GM12878 (cell line): ENCODE results near the gene LMOD1. TPM values are rescaled to one million over a fixed set of nuclear protein-coding genes. Genes with fewer than 3 reads are reported as not detected.

Source experiments
- ATF7 ChIP-seq: fragments of 450-650 bp; IDR thresholded peaks from 2 replicates; pipeline ENCODE4 v1.6.1; 2016; ENCODE audit warnings: low read depth, mild to moderate bottlenecking
- CEBPB ChIP-seq, 2 experiments: fragments of 150-350 bp in 1 of 2; IDR thresholded peaks; 2 replicates each; pipeline ENCODE4 v1.6.1; 2012 to 2014; ENCODE audit warnings: low read depth in 2 of 2, low read length in 2 of 2, borderline replicate concordance in 1 of 2, inconsistent platforms in 1 of 2
- CUX1 ChIP-seq: IDR thresholded peaks from 2 replicates; pipeline ENCODE4 v1.6.1; 2012; ENCODE audit warnings: improper control_type of control experiment, low read depth, low read length; ENCODE audit not compliant: insufficient replicate concordance
- DPF2 ChIP-seq: fragments of 450-650 bp; IDR thresholded peaks from 2 replicates; pipeline ENCODE4 v1.6.1; 2017; ENCODE audit warnings: mild to moderate bottlenecking
- E4F1 ChIP-seq: fragments of 450-650 bp; IDR thresholded peaks from 2 replicates; pipeline ENCODE4 v1.6.1; 2018; ENCODE audit warnings: borderline replicate concordance, mild to moderate bottlenecking; ENCODE audit not compliant: partially characterized antibody
- EZH2 ChIP-seq: IDR thresholded peaks from 2 replicates; pipeline ENCODE4 v1.6.1; 2012; ENCODE audit warnings: low read depth, mild to moderate bottlenecking, control low read depth, inconsistent platforms, low read length, borderline replicate concordance; ENCODE audit not compliant: control insufficient read depth
- NBN ChIP-seq: fragments of 450-650 bp; IDR thresholded peaks from 2 replicates; pipeline ENCODE4 v1.6.1; 2016
- NFYB ChIP-seq: IDR thresholded peaks from 2 replicates; pipeline ENCODE4 v1.6.1; 2011; ENCODE audit warnings: low read depth, mild to moderate bottlenecking, low read length, improper control_type of control experiment, moderate library complexity; ENCODE audit not compliant: insufficient read depth
- PAX5 ChIP-seq: IDR thresholded peaks from 2 replicates; pipeline ENCODE4 v1.6.1; 2011; ENCODE audit warnings: low read depth, low read length, borderline replicate concordance
- PML ChIP-seq: IDR thresholded peaks from 2 replicates; pipeline ENCODE4 v1.6.1; 2012; ENCODE audit warnings: low read length, inconsistent platforms
- RB1 ChIP-seq: fragments of 450-650 bp; formaldehyde crosslinking; IDR thresholded peaks from 2 replicates; pipeline ENCODE4 v1.6.1; 2017; ENCODE audit warnings: mild to moderate bottlenecking, borderline replicate concordance
- RELA ChIP-seq: fragments of 450-650 bp; IDR thresholded peaks from 2 replicates; pipeline ENCODE4 v1.8.0; 2014; ENCODE audit warnings: borderline replicate concordance; ENCODE audit not compliant: partially characterized antibody
- SREBF1 ChIP-seq: IDR thresholded peaks from 2 replicates; pipeline ENCODE4 v1.6.1; 2012; ENCODE audit warnings: mild to moderate bottlenecking, low read length
- STAT1 ChIP-seq: fragments of 450-650 bp; conservative IDR thresholded peaks from 2 replicates; pipeline ENCODE4 v1.6.1; 2014; ENCODE audit warnings: antibody characterized with exemption, mild to moderate bottlenecking
- TAF1 ChIP-seq: IDR thresholded peaks from 2 replicates; pipeline ENCODE4 v1.6.1; 2011; ENCODE audit warnings: mild to moderate bottlenecking, low read depth, low read length, borderline replicate concordance
- TARDBP ChIP-seq: IDR thresholded peaks from 2 replicates; pipeline ENCODE4 v1.6.1; 2016; ENCODE audit warnings: borderline replicate concordance
- TCF12 ChIP-seq: IDR thresholded peaks from 2 replicates; pipeline ENCODE4 v1.6.1; 2011; ENCODE audit warnings: low read depth, mild to moderate bottlenecking, low read length
- polyA plus RNA-seq, 11 experiments: library from polyadenylated mRNA; depleted of rRNA in 4 of 11; unstranded in 6 of 11; stranded (reverse) in 5 of 11; fragments of >200 nt; fragmentation: Nextera tagmentation in 4 of 11; fragmentation: Illumina TruSeq in 1 of 11; extraction: Ambion mirVana in 4 of 11; extraction: Trizol in 1 of 11; gene quantifications; 1 replicate in 1 of 11; 2 replicates in 10 of 11; pipeline versions ENCODE4 v1.2.1 to v1.2.3, GENCODE V29; 2011 to 2016; ENCODE audit warnings: inconsistent platforms in 2 of 11, missing spikeins in 2 of 11, low read depth in 1 of 11
- total RNA-seq, 4 experiments: library from RNA; depleted of rRNA in 3 of 4; stranded (reverse); fragments of >200 nt in 3 of 4; fragmentation: Illumina TruSeq in 1 of 4; extraction: Trizol in 1 of 4; gene quantifications; 2 replicates each; pipeline versions ENCODE4 v1.2.1 to v1.2.3, GENCODE V29; 2013 to 2021
- TF ChIP-seq, protein P1 (sequence below): IDR thresholded peaks from 2 replicates; pipeline ENCODE4 v1.6.1; 2011; ENCODE audit warnings: low read depth, mild to moderate bottlenecking, low read length, moderate library complexity, borderline replicate concordance; ENCODE audit errors: extremely low read depth
- TF ChIP-seq, protein P2 (sequence below): IDR thresholded peaks from 2 replicates; pipeline ENCODE4 v1.6.1; 2011; ENCODE audit warnings: low read depth, low read length, improper control_type of control experiment, borderline replicate concordance
- TF ChIP-seq, protein P3 (sequence below): fragments of 450-650 bp; IDR thresholded peaks from 2 replicates; pipeline ENCODE4 v1.6.1; 2014; ENCODE audit warnings: mild to moderate bottlenecking

The LMOD1 gene
- total and polyA plus RNA-seq, 10 of the 15 experiments (the other 5 are each of a cell fraction or from before 2014, with no cell fraction given) = 0.15 TPM; not detected in 9

DNA sequence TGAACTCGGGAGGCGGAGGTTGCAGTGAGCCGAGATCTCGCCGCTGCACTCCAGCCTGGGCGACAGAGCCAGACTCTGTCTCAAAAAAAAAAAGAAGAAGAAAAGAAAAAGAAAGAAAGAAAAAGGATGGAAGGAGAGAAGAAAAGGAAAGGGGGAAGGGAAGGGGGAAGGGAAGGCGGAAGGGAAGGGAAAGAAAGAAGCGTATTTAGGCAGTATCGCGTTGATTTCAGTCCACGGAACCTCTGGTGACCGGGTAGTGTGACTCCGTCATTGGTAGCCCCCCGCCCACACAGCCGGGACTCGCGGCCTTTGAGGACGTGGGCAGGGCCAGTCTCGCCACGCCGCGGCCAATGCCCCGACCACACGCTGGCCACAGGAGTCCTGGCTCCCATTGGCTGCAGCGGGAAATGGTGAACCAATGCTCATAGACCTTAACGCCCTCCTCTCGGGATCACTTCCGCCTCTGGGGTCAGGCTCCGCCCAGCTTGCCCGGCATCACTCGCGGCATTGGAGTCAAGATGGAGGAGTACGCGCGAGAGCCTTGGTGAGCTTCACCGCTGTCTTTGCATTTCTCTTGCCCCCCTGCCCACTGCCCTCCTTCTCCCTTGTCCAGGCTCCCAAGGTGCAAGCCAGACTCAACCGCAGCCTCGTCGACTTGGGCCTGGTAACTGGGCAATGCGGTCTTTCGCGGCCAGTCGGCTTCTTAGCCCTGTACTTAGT lies 8.8 kb upstream of the LMOD1 start, which contains the start of gene TIMM17A (continued):
- TF ChIP-seq, protein P1, sequence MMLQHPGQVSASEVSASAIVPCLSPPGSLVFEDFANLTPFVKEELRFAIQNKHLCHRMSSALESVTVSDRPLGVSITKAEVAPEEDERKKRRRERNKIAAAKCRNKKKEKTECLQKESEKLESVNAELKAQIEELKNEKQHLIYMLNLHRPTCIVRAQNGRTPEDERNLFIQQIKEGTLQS = no peak
- TF ChIP-seq NBN (peak; percentile 97), SREBF1 (no peak), NFYB (peak; percentile 96), PAX5 (peak; percentile 87), ATF7 (peak; percentile 87), STAT1 (peak; percentile 47; the same call in 1 of the 2 replicates), PML (peak; percentile 94), TCF12 (0 out of 2 replicates have a peak, but pooled peaks have one; percentile 11), TAF1 (peak; percentile 82), DPF2 (peak; percentile 83), EZH2 (no peak), RELA (peak; percentile 23), E4F1 (peak; percentile 58), TARDBP (no peak; the same call in 1 of the 2 replicates), RB1 (0 out of 2 replicates have a peak, but pooled peaks have one; percentile 19), CEBPB (IDR thresholded peaks at IDR 0.05; ENCODE audit: borderline replicate concordance in 1 of 2, low read depth in 2 of 2, low read length in 2 of 2) (no peak), CUX1 (no peak)
- TF ChIP-seq, protein P2, sequence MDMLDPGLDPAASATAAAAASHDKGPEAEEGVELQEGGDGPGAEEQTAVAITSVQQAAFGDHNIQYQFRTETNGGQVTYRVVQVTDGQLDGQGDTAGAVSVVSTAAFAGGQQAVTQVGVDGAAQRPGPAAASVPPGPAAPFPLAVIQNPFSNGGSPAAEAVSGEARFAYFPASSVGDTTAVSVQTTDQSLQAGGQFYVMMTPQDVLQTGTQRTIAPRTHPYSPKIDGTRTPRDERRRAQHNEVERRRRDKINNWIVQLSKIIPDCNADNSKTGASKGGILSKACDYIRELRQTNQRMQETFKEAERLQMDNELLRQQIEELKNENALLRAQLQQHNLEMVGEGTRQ = no peak
- TF ChIP-seq, protein P3, sequence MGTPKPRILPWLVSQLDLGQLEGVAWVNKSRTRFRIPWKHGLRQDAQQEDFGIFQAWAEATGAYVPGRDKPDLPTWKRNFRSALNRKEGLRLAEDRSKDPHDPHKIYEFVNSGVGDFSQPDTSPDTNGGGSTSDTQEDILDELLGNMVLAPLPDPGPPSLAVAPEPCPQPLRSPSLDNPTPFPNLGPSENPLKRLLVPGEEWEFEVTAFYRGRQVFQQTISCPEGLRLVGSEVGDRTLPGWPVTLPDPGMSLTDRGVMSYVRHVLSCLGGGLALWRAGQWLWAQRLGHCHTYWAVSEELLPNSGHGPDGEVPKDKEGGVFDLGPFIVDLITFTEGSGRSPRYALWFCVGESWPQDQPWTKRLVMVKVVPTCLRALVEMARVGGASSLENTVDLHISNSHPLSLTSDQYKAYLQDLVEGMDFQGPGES = peak; percentile 68; the same call in 1 of the 2 replicates
